ENCODE results near the gene RAB7A. TPM values are rescaled to one million over a fixed set of nuclear protein-coding genes. Genes with fewer than 3 reads are reported as not detected.
A peak's percentile ranks its signal among the peaks of the same experiment; 100 is the strongest.

RAB7A gene
- polyA plus RNA-seq, 3 donors, result 192 to 261 (median 223) TPM

DNA sequence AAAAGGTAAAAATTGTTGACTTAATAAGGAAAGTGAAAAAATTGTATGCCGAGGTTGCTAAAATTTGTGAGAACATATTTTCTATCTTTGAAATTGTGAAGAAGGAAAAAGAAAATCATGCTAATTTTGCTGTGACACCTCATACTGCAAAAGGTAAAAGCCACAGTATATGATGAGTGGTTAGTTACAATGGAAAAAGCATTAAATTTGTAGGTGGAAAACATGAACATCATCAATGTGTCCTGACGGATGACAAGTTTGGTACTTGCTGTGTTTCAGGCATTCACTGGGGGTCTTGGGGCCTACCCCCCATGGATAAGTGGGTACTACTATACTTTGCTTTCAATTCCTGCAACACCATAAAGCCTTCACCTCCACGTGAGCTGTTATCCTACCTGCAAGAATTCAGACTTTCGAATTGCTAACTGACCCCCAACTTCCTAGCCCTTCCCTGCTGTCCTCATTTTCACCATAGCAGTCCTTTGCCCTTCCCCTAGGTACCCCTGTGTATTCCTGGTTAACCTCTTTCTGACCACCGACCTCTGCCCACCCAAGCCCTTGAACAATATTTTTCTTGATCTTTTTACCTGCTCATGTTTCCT is 62.4 kb downstream of the RAB7A start:
- no peak overlapping the region for H3K4me3 ChIP-seq (replicated peaks in 1 of 3; ENCODE audit: low read depth in 2 of 3, low read length in 3 of 3)
- H2AFZ ChIP-seq (ENCODE audit: insufficient read depth, low read depth, low read length, poor library complexity, severe bottlenecking), result no peak overlapping the region
- peaks cover 95% of the 10 kb centered on the region for H4K20me1 ChIP-seq (ENCODE audit: insufficient read depth, low read length)
- H3K36me3 ChIP-seq (replicated peaks in 1 of 2; ENCODE audit: control insufficient read depth in 1 of 2, insufficient read depth in 2 of 2, low read length in 2 of 2), result no peaks in the 10 kb centered on the region
- WGBS (ENCODE audit: insufficient coverage), result 87% methylated on average over 5 of the region's 5 CpGs
- TF ChIP-seq, protein P1, sequence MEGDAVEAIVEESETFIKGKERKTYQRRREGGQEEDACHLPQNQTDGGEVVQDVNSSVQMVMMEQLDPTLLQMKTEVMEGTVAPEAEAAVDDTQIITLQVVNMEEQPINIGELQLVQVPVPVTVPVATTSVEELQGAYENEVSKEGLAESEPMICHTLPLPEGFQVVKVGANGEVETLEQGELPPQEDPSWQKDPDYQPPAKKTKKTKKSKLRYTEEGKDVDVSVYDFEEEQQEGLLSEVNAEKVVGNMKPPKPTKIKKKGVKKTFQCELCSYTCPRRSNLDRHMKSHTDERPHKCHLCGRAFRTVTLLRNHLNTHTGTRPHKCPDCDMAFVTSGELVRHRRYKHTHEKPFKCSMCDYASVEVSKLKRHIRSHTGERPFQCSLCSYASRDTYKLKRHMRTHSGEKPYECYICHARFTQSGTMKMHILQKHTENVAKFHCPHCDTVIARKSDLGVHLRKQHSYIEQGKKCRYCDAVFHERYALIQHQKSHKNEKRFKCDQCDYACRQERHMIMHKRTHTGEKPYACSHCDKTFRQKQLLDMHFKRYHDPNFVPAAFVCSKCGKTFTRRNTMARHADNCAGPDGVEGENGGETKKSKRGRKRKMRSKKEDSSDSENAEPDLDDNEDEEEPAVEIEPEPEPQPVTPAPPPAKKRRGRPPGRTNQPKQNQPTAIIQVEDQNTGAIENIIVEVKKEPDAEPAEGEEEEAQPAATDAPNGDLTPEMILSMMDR (IDR thresholded peaks at IDR 0.05), result no peak
- H3K4me3 Mint-ChIP-seq, result no peak overlapping the region
- peaks cover 0 to 10% of the 10 kb centered on the region in 2 donors for H3K36me3 Mint-ChIP-seq
- DNase-seq, result no peak
- H3K4me2 ChIP-seq (replicated peaks; ENCODE audit: extremely low read depth, low read length, poor library complexity, severe bottlenecking), result peak overlapping the region; percentile 52
- H3K79me2 ChIP-seq (ENCODE audit: insufficient read depth, low read length), result peaks cover 100% of the 10 kb centered on the region
- no peak overlapping the region for H3K9ac ChIP-seq (ENCODE audit: insufficient read depth, low read length, poor library complexity, severe bottlenecking)
- H3K27me3 ChIP-seq (ENCODE audit: control insufficient read depth in 2 of 2, insufficient read depth in 2 of 2, low read length in 2 of 2), result no peaks in the 10 kb centered on the region
- H3K9me3 Mint-ChIP-seq, result no peaks in the 10 kb centered on the region
- H3K27ac ChIP-seq (ENCODE audit: low read depth in 1 of 2, low read length in 2 of 2), result peak overlapping the region in 1 of 2 donors; percentile 78
- peaks cover 53 to 70% of the 10 kb centered on the region in 2 donors for H3K4me1 ChIP-seq (ENCODE audit: control insufficient read depth in 1 of 2, insufficient read depth in 2 of 2, low read length in 2 of 2)
- peak overlapping the region; percentile 43 to 96 (median 88) for H3K27ac Mint-ChIP-seq
- no peaks in the 10 kb centered on the region for H3K9me3 ChIP-seq (replicated peaks in 1 of 2; ENCODE audit: control insufficient read depth in 1 of 2, insufficient read depth in 1 of 2, low read length in 2 of 2)
- H3K4me1 Mint-ChIP-seq, result peaks cover 80% of the 10 kb centered on the region
- intact Hi-C loops (cut with micrococcal nuclease), result no loop called here
- H3K27me3 Mint-ChIP-seq (ENCODE audit: low read depth in 3 of 3), result peaks cover 0 to 1% (median 0%) of the 10 kb centered on the region in 3 donors

DNA sequence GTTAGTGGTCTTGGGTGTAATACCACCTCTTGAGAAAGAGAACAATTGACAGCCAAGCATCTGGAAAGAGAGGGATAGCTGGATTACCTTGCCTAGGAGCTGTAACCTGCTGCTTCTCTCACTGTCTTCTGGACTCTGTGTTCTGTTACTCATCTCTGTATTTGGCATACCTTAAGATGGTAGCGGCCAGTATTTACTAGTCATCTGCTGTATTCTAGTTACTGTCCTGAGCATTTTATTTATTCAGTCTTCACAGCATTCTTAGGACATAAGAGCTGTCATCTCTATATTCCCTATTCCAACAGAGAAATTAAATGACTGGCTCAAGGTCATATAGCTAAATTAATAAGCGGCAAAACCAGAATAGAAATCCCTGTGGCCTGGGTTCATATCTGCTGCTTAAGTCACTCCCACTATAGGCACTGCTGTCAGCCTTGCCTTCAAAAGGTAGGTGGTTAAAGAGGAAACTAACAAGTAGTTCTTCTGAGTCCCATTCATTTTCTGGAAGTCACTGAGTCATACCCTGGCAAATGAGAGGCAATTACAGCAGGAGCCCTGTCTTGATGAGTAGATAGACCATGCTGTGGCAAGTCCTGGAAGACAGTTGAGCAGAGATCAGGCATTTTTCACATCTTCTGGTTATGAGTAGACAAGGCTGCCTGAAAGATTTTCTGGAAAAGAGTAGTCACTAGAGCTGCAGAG is 68.2 kb downstream of the RAB7A start:
- Histone ChIP-seq H3K79me2 (ENCODE audit: insufficient read depth, low read length) (peaks cover 98% of the 10 kb centered on the region), H2AFZ (ENCODE audit: insufficient read depth, low read depth, low read length, poor library complexity, severe bottlenecking) (no peak overlapping the region), H3K4me3 (replicated peaks in 1 of 3; ENCODE audit: low read depth in 2 of 3, low read length in 3 of 3) (no peak overlapping the region), H3K9me3 (replicated peaks in 1 of 2; ENCODE audit: control insufficient read depth in 1 of 2, insufficient read depth in 1 of 2, low read length in 2 of 2) (no peaks in the 10 kb centered on the region), H3K27ac (ENCODE audit: low read depth in 1 of 2, low read length in 2 of 2) (peak overlapping the region in 1 of 2 donors; percentile 71), H3K4me1 (ENCODE audit: control insufficient read depth in 1 of 2, insufficient read depth in 2 of 2, low read length in 2 of 2) (peaks cover 13 to 26% of the 10 kb centered on the region in 2 donors), H3K36me3 (replicated peaks in 1 of 2; ENCODE audit: control insufficient read depth in 1 of 2, insufficient read depth in 2 of 2, low read length in 2 of 2) (peaks cover 33 to 35% of the 10 kb centered on the region in 2 donors), H3K9ac (ENCODE audit: insufficient read depth, low read length, poor library complexity, severe bottlenecking) (no peak overlapping the region), H3K4me2 (replicated peaks; ENCODE audit: extremely low read depth, low read length, poor library complexity, severe bottlenecking) (no peak overlapping the region), H4K20me1 (ENCODE audit: insufficient read depth, low read length) (peaks cover 92% of the 10 kb centered on the region), H3K27me3 (ENCODE audit: control insufficient read depth in 2 of 2, insufficient read depth in 2 of 2, low read length in 2 of 2) (no peaks in the 10 kb centered on the region)
- Mint-ChIP-seq H3K4me3 (no peak overlapping the region), H3K4me1 (peaks cover 39% of the 10 kb centered on the region), H3K27ac (peak overlapping the region; percentile 49 to 83 (median 78)), H3K36me3 (peaks cover 34 to 39% of the 10 kb centered on the region in 2 donors), H3K9me3 (no peaks in the 10 kb centered on the region), H3K27me3 (ENCODE audit: low read depth in 3 of 3) (peaks cover 0 to 1% (median 0%) of the 10 kb centered on the region in 3 donors)
- peak; percentile 40 to 81 (median 52) for DNase-seq
- intact Hi-C loops (cut with micrococcal nuclease), result loop anchor here (10.0 kb wide), 2 partner anchors 109 to 179 kb away; no protein-coding TSS in a partner anchor
- TF ChIP-seq, protein P1 (IDR thresholded peaks at IDR 0.05), result no peak
- 100% methylated on average over 1 of the region's 2 CpGs for WGBS (ENCODE audit: insufficient coverage)

Data from CD14-positive monocyte (primary cell).